ENCODE measurements around the gene OGDH.
"Not testable (repeated sequence)": the region's sequence is repeated elsewhere in the genome, so short reads cannot be mapped to it uniquely, and the experiment has no call there.

OGDH gene

GRCh38 chr7:44606341-44607140, at the start of gene OGDH:
Gene OGDH, plus strand, starts transcription at chr7:44606627. Its CDS starts 17,717 bp downstream, at chr7:44624344.
- peak; percentile 98 to 99 for DNase-seq (ENCODE audit: low read depth in 1 of 2, low spot score in 1 of 2)

- no peak for DNase-seq (ENCODE audit: low read depth in 1 of 2, low spot score in 1 of 2)
Measured at GRCh38 chr7:44557485-44557884, 48.9 kb upstream of the OGDH start.

DNA sequence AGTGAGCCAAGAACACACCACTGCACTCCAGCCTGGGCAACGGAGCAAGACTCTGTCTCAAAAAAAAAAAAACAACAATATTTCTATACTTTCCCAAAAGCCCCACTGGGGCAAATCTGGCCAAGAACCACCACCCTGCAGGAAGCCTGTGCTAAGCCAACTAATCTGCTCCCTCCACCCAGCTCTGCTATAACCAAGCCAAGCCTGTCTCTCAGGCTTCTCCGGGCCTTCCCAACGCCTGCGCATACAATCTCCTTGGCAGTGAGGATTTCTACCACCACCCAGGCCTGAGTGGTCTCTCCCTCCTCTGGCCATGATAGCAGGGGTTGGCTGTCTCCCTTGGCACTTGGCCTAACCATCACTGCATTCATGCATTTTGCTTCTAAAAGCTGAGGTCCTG, 46.9 kb upstream of the OGDH start:
- no peak for DNase-seq (ENCODE audit: low read depth in 1 of 2, low spot score in 1 of 2)

DNA sequence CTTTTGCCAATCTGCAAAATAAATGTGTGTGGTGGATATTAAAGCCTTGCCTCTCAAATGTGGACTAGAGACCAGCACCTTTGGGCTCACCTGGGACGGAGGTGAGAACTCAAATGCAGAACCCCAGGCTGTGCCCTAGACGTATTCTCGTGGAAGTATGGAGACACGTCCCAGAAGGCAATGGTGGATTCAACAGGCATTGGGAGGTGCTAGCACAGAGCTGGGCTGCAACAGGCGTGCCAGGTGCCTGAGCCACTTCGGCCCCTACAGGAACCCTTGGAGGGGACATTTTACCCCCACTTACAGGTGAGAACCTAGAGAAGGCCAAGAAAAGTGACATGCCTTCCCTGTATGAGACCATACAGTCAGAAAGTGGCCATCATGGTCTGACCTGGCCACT, 44.9 kb upstream of the OGDH start:
- DNase-seq (ENCODE audit: low read depth in 1 of 2, low spot score in 1 of 2): no peak

- no peak for DNase-seq (ENCODE audit: low read depth in 1 of 2, low spot score in 1 of 2)
Measured at GRCh38 chr7:44561962-44562621, 44.3 kb upstream of the OGDH start.

DNA sequence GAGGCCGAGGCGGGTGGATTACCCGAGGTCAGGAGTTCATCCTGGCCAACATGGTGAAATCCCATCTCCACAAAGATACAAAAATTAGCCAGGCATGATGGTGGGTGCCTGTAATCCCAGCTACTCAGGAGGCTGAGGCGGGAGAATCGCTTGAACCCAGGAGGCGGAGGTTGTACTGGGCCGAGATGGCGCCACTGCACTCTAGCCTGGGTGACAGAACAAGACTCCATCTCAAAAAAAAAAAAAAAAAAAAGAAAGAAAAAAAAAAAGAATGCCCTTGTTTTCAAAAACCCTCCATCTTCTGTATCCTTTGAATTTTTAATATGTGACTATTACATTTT, 43.8 kb upstream of the OGDH start:
- not testable (repeated sequence) for DNase-seq (ENCODE audit: low read depth in 1 of 2, low spot score in 1 of 2)

DNA sequence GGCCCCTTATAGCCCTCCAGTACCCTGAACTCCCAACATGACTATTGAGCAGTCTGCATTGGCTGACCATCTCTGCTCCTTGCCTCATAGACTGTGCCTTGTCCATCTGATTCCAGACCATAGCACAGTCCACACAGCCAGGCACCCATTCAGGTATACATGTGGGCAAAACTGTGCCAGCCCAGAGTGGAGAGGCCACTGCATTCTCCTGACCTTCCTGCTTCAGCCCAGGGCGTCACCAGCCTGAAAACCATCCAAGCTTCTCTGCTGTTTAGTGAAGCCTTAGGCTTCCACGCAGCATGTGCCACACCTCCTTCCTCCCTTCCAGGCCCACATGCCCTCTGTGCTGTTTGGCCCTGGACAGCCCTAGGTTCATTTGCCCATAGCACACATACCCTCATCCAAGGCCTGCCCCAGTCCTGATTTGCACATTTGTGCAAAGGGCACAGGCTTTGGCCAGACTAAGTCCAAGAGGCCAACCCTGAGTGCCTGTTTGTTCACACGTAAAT, 43.2 kb upstream of the OGDH start:
- no peak for DNase-seq (ENCODE audit: low read depth in 1 of 2, low spot score in 1 of 2)

DNA sequence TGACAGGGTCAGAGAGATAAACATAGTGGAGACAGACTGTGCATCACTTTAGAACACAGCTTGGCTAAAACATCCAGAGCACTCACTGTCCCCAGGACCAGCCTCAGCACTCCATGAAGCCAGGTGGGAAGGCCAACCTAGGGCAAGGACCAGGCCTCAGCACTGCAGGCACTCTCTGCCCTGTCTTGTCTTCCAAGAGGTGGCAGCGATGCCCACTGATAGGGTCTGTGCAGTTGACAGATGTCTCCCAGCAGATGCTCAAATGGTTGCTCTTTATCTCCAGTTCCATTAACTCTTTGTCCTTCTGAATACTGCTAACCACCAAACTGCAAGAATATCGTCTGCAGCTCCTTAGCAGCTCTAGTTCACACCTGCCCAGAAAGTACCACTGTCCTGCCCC, 41.8 kb upstream of the OGDH start:
- no peak for DNase-seq (ENCODE audit: low read depth in 1 of 2, low spot score in 1 of 2)

DNA sequence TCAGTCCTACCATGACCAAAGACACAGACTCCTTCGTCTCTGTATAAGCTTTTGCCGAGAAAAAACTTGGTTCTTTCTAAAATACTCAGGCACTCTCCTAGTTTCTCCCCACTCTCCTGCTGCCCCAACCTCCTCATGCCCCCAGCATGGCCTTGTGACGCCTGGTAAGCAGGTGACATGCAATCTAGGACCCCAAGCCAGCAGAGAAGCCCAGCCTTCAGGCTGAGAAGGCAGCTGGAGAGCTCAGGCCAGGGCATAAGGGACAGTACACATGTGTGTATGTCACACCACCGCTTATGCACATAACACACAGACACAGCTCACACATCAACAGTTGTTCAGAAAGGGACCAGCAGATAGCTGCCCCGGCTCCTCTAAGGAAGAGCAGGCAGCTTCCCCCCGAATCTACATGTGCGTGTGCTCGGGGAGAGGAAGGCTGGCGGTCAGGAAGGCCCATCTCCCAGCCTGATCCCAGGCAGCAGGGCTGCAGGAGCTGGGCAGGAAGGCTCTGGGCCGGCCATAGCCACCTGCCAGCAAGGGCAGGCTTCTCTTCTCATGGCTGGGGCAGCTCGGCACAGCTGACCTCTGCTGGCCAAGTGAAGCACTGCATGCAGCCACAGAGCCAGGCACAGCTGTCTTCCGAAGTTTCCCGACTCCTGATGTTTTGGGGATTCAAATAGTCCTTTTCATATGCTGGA, 41.2 kb upstream of the OGDH start:
- peak; percentile 39 to 42 for DNase-seq (ENCODE audit: low read depth in 1 of 2, low spot score in 1 of 2)

GRCh38 chr7:44565795-44566559, 40.5 kb upstream of the OGDH start:
- DNase-seq (ENCODE audit: low read depth in 1 of 2, low spot score in 1 of 2): no peak

DNA sequence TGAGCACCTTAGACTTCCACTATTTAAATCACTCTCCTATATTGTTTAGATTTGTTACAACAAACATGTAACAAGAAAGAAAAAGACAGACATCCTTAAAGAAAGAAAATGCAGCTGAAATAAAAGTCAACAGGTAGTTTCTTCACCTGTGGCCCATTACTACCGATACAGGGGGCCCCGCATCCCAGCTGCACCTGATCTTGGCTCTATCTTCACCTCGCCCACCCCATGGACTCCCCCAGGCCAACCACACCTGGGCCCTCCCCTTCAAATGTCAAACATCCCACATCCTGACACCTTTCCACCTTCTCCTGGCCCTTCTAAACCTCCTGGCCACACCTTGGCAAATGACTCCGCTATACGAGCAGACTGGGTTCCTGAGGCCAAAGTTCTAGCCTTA, 39.7 kb upstream of the OGDH start:
- DNase-seq (ENCODE audit: low read depth in 1 of 2, low spot score in 1 of 2): no peak

DNA sequence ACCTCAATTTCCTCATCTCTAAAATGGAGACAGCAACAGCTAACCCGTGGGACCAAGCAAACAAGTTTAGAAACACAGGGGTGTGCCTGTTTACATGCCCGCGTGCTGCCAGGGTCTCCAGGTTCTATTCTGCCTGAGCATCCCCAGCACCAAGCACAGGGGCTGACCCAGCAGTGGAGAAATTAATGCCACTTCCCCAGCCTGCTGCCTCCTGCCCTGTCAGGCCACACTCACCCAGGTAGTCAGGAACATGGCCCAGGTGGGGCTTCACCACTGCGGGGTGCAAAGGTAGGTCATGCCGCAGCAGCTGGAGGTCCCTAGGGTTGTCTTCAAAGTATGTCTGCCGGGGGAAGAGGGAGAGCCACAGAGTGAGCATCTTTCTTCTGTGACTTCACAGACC, 38.5 kb upstream of the OGDH start:
- DNase-seq (ENCODE audit: low read depth in 1 of 2, low spot score in 1 of 2): no peak

DNA sequence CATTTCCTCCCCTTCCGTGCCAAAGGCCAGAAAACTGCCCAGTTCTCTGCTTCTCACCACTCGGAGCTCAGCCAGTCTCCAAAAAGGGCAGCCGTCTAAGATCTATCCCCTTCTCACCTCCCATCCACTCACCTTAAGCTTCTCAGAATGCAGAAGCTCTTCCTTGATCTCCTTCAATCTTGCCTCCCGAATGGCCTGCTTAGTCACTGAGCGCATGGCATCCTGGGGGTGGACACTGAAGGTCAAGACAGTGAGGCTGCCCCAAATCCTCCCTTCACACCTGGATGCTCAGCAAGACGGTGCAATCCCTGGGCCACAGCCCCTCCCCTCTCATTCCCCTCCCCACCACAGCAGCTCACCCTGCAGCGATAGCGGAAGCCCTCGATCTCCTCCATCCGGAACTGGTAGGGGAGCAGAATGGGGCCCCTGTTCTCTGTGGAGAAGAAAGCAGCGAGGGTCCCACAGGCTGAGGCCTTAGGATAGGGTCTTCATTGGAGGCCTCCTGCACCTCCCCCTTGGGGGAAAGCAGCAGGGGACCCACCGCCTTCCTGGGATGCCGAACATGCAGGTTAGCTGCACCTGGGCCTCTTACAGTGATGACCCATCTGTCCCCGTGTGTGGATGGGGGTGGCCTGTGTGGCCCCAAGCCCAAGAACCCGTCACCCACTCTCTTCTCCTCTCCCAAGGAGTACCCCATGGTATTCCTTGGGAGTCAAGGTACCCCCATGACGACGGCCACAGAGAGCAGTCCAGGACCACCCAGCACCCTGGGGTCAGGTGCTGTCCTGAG, 37.5 kb upstream of the OGDH start:
- DNase-seq (ENCODE audit: low read depth in 1 of 2, low spot score in 1 of 2): no peak

DNA sequence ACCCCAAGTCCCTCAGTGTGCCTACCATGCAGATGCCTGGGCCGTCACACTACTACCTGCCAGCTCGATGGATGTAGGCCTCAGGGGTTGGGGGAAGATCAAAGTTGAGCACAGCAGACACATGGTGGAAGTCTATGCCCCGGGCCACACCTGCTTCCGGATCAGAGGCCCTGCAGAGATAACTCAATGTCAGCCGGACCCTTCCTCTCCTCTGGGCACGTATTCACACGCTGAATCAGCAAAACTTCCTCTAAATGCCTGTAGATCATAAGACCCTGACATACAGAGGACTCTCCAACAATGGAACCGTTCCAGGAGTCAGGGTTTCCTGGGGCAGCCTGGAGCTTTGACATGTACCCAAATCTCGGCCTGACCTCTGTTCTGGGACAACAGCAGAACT, 36.5 kb upstream of the OGDH start:
- no peak for DNase-seq (ENCODE audit: low read depth in 1 of 2, low spot score in 1 of 2)

DNA sequence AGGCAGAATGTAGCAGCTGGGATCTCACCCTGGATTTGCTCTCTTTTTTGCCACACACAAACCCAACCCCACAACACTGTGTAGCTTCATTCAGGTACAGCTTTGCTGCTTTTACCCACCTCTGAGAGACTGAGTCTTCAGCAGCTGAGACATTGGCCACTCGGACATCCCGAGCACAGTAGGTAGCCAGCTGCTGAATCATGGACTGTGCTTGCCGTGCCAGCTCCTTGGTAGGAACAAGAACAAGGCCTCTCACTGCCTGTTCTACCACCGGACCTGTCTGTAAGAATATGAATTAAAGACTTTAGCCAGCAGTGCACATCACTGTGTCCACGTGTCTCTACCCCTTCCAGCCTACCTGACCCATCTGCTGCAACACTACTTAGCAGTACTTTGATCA, 33.7 kb upstream of the OGDH start:
- no peak for DNase-seq (ENCODE audit: low read depth in 1 of 2, low spot score in 1 of 2)

GRCh38 chr7:44573464-44574286, 32.8 kb upstream of the OGDH start, which contains the start of gene DDX56:
Gene DDX56, minus strand, starts transcription at chr7:44573908. Its CDS starts 13 bp downstream, at chr7:44573895.
- DNase-seq (ENCODE audit: low read depth in 1 of 2, low spot score in 1 of 2): peak; percentile 85 to 91

DNA sequence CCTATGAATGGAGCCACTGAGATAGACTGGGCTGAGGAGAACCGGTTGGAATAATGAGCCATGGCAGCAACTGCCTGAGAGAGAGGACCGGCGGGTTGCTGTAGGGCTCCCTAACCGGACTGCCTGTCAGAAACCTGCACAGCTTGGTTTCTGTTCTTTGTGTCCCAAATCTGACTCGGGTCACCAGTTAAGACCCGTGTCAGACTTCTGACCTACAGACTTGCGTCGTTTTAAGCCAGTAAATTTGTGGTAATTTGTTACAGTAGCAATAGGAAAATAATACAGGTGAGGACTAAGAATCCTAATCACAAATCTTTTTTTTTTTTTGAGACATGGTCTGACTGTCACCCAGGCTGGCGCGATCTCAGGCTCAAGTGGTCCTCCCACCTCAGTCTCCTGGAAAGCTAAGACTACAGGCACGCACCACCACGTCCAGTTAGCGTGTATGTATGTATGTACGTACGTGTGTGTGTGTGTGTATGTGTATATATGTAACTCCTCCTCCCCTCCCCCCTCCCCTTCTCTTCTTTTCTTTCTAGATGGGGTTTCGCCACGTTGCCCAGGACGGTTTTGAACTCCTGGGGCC, 32.0 kb upstream of the OGDH start:
- DNase-seq (ENCODE audit: low read depth in 1 of 2, low spot score in 1 of 2): no peak

- no peak for DNase-seq (ENCODE audit: low read depth in 1 of 2, low spot score in 1 of 2)
Measured at GRCh38 chr7:44575054-44575453, 31.4 kb upstream of the OGDH start.

- no peak for DNase-seq (ENCODE audit: low read depth in 1 of 2, low spot score in 1 of 2)
Measured at GRCh38 chr7:44576228-44576627, 30.2 kb upstream of the OGDH start.
